ENCODE measurements around the gene TRAIP.
A peak's percentile ranks its signal among the peaks of the same experiment; 100 is the strongest.
"Not testable (repeated sequence)": the region's sequence is repeated elsewhere in the genome, so short reads cannot be mapped to it uniquely, and the experiment has no call there.

The TRAIP gene

DNA sequence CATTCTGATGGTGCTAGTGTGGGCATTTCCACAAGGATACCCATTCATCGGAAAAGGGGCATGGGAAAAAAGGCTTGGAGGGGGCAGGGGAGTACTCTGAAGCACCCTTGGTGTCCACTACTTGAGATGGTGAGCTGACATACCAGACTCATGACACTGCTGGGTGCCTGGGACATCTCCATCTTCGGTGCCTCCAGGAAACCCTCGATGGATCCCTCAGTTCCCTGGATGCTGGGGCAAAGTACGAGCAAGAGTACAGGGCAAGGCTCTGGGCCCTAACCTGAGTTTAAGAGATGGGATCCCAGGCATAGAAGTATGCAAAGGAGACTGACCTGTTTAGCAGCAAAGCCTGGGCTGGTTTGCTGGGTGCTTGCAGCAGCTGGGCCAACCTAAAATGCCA is 64.8 kb downstream of the TRAIP start:
- no peak for DNase-seq (ENCODE audit: low read depth)

DNA sequence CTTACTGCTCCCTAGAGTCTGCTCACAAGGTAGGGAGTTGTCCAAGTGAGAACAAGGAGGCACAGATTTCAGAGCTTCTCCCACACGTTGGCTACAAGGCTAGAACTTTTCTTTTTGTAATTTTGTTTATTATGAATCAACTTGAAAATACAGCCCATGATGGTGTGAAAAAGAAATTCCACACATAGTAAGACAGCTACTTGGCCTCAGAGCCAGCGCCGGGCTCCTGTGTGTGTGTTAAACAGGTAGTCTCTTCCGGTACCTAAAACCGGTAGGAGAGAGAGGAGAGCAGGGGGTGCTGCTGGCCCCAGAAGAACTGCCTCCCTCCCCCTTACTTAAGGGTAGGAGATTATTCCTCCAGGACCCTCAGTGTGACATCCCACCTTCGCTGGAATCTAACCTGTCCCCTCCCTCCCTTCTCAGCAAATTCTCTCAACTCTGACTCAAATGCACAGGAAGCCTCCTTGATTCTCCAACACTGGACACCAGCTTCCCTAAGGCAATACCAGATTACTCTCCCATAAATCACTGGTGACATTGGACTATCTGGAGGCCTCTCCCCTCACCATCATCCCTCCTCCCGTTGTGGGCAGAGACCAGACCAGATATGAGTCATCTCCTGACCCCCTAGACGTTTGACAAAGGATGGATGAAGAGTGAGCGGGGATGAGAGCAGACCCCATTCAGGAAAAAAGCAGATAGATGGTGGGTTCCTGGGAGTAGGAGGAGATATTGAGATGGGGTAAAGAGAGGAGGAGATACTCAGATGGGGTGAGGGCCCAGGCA is 65.5 kb downstream of the TRAIP start:
- DNase-seq (ENCODE audit: low read depth), result no peak

DNA sequence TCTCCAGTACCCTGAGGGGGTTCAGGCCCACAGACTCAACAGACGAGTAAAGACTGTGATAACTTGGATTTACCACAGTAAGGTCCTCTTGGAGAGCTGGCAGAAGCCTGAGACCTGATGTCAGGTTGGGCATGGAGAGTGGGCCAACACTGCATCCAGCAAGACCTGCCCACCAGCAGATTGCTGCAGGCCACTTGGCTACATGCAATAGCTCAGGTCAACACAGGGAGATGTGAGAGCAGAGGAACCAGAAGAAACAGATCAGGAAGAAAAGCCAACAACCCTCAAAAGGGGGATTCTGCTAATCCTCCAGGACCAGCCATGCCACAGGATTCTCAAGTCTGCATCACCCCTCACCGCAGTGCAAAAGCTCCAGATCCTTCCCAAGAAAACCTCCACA is 68.3 kb downstream of the TRAIP start:
- no peak for DNase-seq (ENCODE audit: low read depth)

DNA sequence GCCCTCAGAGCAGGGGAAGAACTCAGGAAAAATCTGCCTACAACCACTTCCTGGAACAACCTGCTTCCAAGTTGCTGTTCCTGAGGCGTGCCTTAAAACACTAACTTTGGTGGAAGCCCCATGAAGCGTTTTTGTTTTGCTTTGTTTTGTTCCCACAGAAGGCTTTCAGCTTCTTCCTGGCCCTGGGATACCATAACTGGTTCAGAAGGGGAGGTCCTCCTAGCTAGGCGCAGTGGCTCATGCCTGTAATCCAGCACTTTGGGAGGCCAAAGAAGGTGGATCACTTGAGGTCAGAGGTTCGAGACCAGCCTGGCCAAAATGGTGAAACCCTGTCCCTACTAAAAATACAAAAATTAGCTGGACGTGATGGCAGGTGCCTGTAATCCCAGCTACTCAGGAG is 68.8 kb downstream of the TRAIP start:
- no peak for DNase-seq (ENCODE audit: low read depth)

DNA sequence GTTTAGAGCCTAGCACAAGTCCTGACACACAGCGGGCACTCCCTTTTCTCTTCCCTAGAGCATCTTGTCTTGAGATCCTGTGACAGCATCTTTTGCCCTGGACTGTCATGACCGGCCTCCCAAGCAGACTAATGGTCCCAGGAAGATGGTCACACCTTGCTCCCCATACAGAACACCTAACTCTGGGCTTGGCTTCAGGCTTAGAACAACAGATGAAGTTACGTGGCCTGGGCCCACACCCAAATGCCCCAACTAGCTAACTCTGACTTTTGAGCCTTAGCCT is 69.2 kb downstream of the TRAIP start:
- DNase-seq (ENCODE audit: low read depth), result no peak

DNA sequence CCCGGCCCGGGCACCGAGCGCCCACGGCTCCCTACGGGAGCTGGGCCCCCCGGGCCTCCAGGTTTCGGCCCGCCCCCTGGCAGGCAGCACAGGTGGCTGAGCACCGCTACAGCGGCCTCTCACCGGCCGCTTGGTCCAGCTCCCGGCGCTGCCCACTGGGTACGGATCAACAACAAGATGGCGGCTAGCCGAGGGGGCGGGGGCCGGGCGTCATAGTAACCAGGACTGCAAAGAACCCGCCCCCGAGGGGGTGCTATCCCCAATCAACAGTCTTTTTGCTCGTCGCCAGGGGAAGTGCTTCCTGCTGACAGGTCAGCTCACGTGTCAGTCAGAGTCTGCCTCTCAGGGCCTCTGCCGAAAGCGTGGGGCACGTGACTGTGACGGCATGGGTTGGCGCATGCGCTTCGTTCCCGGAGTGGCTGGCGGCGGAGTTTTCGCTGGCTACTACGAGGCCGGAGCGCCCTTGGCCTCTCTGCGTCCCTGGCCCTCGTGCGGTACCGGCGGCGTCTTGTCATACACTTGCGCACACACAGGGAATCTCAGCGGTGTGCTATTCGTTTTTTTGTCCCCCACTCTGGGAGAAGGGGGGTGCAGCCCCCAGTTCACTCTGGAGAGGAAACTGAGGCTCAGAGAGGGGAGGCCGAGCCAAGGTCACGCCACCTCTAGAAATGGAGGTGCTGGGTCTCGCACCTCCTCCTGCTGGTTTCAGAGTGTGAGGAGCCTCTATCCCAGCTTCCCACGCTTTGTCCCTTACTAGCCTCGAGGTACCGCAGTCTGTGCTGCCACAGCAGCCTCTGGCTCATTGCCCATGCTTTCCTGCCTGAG is 69.8 kb downstream of the TRAIP start, which contains the start of gene IP6K1:
Gene IP6K1 (minus strand): TSS at position 186 of the 825 bp plus-strand sequence. CDS start 38,502 bp downstream, outside the sequence.
- DNase-seq (ENCODE audit: low read depth), result peak; percentile 100

DNA sequence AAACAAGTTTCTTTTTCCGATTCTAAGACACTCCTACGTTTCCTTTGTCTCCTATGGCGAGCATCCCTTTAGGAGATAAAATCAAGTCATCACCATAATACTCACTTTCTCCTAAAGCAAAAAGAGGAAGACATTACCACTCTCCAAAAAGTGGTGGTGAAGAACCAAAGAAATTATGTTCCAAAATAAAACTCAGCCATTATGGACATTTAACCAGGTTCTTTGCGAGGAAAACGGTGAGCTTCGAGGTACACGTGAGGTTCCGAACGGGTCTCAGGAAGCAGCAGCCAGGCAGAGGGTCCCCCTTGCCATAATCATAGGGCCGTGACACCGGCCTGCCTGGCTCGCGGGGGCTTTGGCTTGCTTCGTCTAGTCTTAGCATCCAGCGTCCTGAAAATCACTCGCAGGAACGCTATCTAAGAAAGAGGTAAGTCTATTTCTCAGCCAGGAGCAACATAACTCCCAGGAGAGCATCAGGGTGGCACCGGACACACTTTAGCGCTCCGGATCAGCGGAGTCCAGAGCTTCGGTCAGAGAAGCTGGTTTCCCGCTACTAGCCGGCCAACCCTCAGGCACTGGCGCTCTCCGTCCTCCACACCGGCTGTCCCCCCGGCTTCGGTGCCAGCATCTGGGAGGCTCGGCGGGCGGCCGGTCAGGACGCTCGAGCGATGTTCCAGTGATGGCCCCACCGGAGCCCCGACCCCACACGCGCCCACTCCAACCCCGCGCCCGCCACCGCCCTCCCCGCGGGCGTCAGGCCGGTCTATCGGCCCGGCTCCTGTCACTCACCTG is 70.6 kb downstream of the TRAIP start:
- no peak for DNase-seq (ENCODE audit: low read depth)

DNA sequence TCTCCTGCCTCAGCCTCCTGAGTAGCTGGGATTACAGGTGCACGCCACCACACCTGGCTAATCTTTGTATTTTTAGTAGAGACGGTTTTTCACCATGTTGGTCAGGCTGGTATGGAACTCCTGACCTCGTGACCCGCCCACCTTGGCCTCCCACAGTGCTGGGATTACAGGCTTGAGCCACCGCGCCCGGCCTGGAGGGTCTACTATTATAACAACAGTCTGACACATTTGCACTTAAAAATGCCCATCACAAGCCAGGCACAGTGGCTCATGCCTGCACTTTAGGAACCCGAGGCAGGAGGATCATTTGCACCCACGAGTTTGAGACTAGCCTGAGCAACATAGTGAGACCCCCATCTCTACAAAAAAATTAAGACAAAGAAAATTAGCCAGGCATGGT is 74.1 kb downstream of the TRAIP start:
- DNase-seq (ENCODE audit: low read depth), result not testable (repeated sequence)

DNA sequence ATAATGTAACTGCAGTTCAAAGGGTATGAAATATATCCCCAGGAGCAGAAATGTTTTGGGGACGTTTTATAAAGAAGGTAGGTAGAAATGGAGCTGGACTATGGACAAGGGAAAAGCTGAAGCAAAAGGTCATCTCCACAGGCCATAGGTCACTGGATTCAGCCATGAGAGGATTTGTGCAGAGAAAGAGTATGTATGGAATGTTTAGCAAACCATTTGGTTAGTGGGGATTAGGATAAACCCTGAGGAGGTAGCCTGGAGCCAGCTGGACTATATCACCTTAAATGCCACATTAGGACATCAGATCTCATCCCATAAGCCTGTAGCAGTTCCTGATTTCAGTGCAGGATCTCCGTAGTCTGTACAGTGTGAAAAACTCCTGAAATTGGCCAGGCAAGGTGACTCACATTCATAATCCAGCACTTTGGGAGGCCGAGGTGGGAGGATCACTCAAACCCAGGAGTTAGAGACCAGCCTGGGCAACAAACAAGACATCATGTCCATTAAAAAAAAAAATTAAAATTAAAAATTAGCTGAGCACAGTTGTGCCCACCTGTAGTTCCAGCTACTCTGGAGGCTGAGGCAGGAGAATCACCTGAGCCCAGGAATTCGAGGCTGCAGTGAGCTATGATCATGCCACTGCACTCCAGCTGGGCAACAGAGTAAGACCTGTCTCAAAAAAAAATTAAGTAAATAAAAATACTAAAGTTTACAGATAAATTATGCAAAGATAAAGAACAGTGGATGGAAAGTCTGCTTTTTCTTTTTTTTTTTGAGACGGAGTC is 74.8 kb downstream of the TRAIP start:
- DNase-seq (ENCODE audit: low read depth), result no peak

DNA sequence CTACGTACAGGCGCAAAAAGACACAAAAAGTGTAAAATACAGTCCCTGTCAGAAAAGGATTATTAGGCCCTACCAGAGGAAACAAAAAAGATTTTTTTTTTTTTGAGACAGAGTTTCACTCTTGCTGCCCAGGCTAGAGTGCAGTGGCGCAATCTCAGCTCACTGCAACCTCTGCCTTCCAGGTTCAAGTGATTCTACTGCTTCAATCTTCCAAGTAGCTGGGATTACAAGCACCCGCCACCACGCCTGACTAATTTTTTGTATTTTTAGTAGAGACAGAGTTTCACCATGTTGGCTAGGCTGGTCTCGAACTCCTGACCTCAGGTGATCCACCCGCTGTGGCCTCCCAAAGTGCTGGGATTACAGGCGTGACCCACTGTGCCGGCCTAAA is 75.4 kb downstream of the TRAIP start:
- DNase-seq (ENCODE audit: low read depth), result not testable (repeated sequence)

DNA sequence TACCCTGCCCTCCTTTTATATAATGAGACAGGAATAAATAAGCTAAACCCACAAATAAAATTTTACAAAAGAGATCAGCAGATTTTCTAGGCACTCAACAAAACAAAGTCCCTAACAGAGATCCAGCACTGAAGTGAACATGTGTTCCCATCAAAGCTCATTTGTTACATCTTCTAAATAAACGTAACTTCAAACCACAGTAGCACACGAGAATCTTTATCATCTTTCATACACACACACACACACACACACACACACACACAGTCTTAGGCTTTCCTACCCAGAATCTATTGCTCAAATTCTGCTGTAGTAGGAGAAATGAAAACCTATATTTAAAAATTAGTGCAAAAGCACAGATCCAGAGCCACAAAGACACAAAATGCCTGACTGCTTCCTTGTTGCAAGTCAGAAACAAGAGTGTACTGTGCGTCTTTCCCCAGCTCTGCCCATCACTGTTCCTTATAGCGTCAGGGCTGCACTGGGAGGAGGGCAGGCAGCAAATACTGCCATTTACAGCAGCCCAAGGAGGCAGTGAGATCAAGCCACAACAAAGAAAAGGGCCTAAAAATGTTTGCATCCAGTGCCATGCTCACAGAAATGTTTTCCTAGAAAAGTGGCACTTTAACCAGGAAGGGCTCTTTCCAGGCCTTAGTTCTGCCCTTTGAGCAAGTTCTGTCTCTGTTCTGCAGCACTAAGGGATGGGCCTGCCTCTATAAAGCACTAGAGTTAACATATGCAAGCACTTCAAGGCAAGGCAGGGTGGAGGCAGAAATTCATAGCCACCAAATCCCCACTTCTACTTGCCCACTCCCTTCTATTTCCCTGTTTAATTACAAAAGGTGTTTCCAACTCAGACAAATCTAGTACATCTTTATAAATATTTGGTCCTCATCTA is 76.0 kb downstream of the TRAIP start:
- DNase-seq (ENCODE audit: low read depth), result no peak

DNA sequence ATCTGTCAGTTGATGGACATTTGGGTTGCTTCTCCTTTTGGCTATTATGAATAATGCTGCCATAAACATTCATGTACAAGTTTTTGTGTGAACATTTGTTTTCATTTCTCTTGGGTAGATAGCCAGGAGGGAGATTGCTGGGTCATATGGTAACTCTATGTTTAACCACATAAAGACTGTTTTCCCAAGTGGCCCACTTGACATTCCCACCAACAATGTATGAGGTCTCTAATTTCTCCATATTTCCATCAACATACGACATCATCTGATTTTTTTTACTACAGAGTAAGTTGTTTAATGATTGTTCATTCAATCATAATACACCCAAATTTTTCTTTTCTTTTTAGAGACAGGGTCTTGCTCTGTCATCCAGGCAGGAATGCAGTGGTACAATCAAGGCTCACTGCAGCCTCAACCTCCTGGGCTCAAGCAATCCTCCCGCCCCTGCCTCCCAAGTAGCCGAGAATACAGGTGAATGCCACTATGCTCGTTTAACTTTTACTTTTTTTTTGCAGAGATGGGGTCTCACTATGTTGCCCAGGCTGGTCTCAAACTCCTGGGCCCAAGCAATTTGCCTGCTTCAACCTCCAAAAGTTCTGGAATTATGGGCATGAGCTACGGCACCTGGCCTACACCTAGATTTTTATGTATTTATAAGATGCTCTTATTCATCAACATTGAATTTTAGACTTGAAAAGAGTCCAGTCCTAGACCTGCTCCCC is 76.8 kb downstream of the TRAIP start:
- DNase-seq (ENCODE audit: low read depth), result no peak

Data from HS-27A (cell line).